ACC112 (cell line): ENCODE results near the gene TM9SF4.
A peak's percentile ranks its signal among the peaks of the same experiment; 100 is the strongest.
"Not testable (repeated sequence)": the region's sequence is repeated elsewhere in the genome, so short reads cannot be mapped to it uniquely, and the experiment has no call there.

Experiments
- H2AFZ ChIP-seq: fragments of 200-600 bp; sonication (generic); one replicate; pipeline ENCODE4 v1.6.0; 2017; ENCODE audit warnings: antibody characterized with exemption, low read length; ENCODE audit not compliant: unreplicated experiment
- H3K27ac ChIP-seq: fragments of 200-600 bp; sonication (generic); 2 replicates; pipeline ENCODE4 v1.5.1; 2014; ENCODE audit warnings: low read depth, mild to moderate bottlenecking, antibody characterized with exemption, low read length, moderate library complexity
- H3K27me3 ChIP-seq: fragments of 200-600 bp; sonication (generic); 2 replicates; pipeline ENCODE4 v1.6.1; 2014; ENCODE audit warnings: mild to moderate bottlenecking, antibody characterized with exemption, low read length, moderate library complexity, mixed read lengths; ENCODE audit not compliant: insufficient read depth
- H3K36me3 ChIP-seq: fragments of 200-600 bp; sonication (generic); 2 replicates; pipeline ENCODE4 v1.6.1; 2016; ENCODE audit warnings: mild to moderate bottlenecking, antibody characterized with exemption, low read length, moderate library complexity, mixed read lengths; ENCODE audit not compliant: insufficient read depth
- H3K4me1 ChIP-seq: fragments of 200-600 bp; sonication (generic); one replicate; pipeline ENCODE4 v1.6.1; 2016; ENCODE audit warnings: low read length, mixed read lengths; ENCODE audit not compliant: insufficient read depth, unreplicated experiment, control insufficient read depth
- H3K4me3 ChIP-seq: fragments of 200-600 bp; sonication (generic); 2 replicates; pipeline ENCODE4 v1.5.1; 2014; ENCODE audit warnings: mild to moderate bottlenecking, low read depth, low read length
- H3K79me2 ChIP-seq: fragments of 200-600 bp; sonication (generic); one replicate; pipeline ENCODE4 v1.6.0; 2016; ENCODE audit warnings: low read length; ENCODE audit not compliant: control insufficient read depth, unreplicated experiment, insufficient read depth

Gene TM9SF4

DNA sequence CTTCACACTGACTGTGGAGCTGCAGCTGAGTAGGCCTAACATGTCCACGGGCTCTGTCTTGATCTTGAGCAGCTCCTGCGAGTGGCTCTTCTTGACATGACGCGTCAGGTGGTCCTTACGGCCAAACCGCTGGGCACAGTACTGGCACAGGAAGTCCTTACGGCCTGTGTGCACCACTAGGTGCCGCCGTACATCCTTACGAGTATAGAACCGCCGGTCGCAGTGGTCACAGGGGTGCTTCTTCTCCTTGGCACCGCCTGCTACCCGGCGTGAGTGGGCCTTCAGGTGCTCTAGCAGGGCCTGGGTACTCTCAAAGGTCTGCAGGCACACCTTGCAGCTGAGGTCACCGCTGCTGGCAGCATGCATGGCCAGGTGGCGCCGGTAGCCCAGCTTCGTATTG is 87.6 kb downstream of the TM9SF4 start:
- not testable (repeated sequence) for H3K4me3 ChIP-seq, H3K27me3 ChIP-seq, H2AFZ ChIP-seq, H3K27ac ChIP-seq
- peaks cover 17% of the 10 kb centered on the region for H3K79me2 ChIP-seq
- peaks cover 16% of the 10 kb centered on the region; the same call in 1 of the 2 replicates for H3K36me3 ChIP-seq
- peaks cover 10% of the 10 kb centered on the region for H3K4me1 ChIP-seq

- H2AFZ ChIP-seq = no peak overlapping the region
- no peak overlapping the region for H3K27ac ChIP-seq
- no peak overlapping the region for H3K4me3 ChIP-seq
- peaks cover 21% of the 10 kb centered on the region for H3K4me1 ChIP-seq
- no peaks in the 10 kb centered on the region for H3K27me3 ChIP-seq
- peaks cover 35% of the 10 kb centered on the region for H3K79me2 ChIP-seq
- H3K36me3 ChIP-seq = peaks cover 16% of the 10 kb centered on the region; the same call in 1 of the 2 replicates
Observed at GRCh38 chr20:32199006-32199405, 89.5 kb downstream of the TM9SF4 start.

- H3K79me2 ChIP-seq = peaks cover 59% of the 10 kb centered on the region
- H3K36me3 ChIP-seq = peaks cover 16% of the 10 kb centered on the region; the same call in 1 of the 2 replicates
- H3K4me1 ChIP-seq = peaks cover 43% of the 10 kb centered on the region
- H3K27me3 ChIP-seq = no peaks in the 10 kb centered on the region
- H3K27ac ChIP-seq = peak overlapping the region; percentile 35; the same call in 1 of the 2 replicates
- no peak overlapping the region for H3K4me3 ChIP-seq
- no peak overlapping the region for H2AFZ ChIP-seq
Observed at GRCh38 chr20:32201296-32201976, 91.9 kb downstream of the TM9SF4 start.

GRCh38 chr20:32201977-32202363 is 92.5 kb downstream of the TM9SF4 start:
- Histone ChIP-seq H3K79me2 (peaks cover 64% of the 10 kb centered on the region), H3K27me3 (no peaks in the 10 kb centered on the region), H3K27ac (peak overlapping the region; percentile 35; the same call in 1 of the 2 replicates), H3K4me3 (no peak overlapping the region), H3K4me1 (peaks cover 46% of the 10 kb centered on the region), H2AFZ (no peak overlapping the region), H3K36me3 (peaks cover 16% of the 10 kb centered on the region; the same call in 1 of the 2 replicates)

GRCh38 chr20:32203356-32204204 is 94.1 kb downstream of the TM9SF4 start:
- Histone ChIP-seq H2AFZ (no peak overlapping the region), H3K27me3 (no peaks in the 10 kb centered on the region), H3K4me3 (peak overlapping the region; percentile 27; the same call in 1 of the 2 replicates), H3K36me3 (peaks cover 16% of the 10 kb centered on the region; the same call in 1 of the 2 replicates), H3K27ac (peak overlapping the region; percentile 41; the same call in 1 of the 2 replicates), H3K79me2 (peaks cover 78% of the 10 kb centered on the region), H3K4me1 (peaks cover 46% of the 10 kb centered on the region)

GRCh38 chr20:32204205-32205109 is 94.9 kb downstream of the TM9SF4 start:
- Histone ChIP-seq H3K4me3 (peak overlapping the region; percentile 27), H3K36me3 (peaks cover 14% of the 10 kb centered on the region; the same call in 1 of the 2 replicates), H2AFZ (no peak overlapping the region), H3K27me3 (no peaks in the 10 kb centered on the region), H3K4me1 (peaks cover 52% of the 10 kb centered on the region), H3K27ac (peak overlapping the region; percentile 41), H3K79me2 (peaks cover 87% of the 10 kb centered on the region)

DNA sequence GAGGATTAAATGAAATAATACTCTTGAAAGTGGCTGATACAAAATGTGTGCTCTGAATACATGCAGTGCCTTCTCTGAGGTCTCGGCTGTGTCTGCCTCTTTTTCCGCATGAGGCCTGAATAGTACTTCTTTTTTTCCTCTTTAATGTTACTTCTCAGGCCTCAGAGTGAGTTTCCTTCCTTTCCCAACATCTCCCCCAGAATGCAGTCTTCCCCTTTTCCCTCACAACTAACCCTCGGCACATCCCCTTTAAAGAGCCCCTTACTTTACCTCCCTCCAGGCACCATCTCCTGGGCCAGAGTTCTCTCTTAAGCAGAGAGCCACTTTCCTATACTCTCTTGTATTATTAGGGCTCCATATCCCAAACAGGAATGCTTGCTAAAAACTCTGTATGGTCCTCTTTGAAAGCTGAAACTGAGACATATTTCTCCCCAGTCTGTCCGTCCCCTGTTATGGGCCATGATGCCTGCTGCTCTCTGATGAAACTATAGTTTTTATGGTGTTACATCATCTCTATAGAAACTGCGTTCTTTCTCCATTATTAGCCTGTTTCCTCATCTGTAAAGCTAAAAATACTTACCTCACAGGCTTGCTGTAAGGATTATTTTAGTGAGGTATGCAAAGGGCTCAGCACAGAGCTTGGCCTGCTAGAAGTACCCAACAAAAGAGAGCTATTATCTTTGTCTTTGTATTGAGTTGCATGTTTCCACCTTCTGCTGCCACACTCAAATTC is 95.8 kb downstream of the TM9SF4 start:
- Histone ChIP-seq H2AFZ (no peak overlapping the region), H3K79me2 (peaks cover 90% of the 10 kb centered on the region), H3K27me3 (no peaks in the 10 kb centered on the region), H3K27ac (peak overlapping the region; percentile 41), H3K4me1 (peaks cover 57% of the 10 kb centered on the region), H3K36me3 (peaks cover 10% of the 10 kb centered on the region; the same call in 1 of the 2 replicates), H3K4me3 (no peak overlapping the region; the same call in 1 of the 2 replicates)

- Histone ChIP-seq H3K27ac (no peak overlapping the region), H2AFZ (no peak overlapping the region), H3K36me3 (peaks cover 6% of the 10 kb centered on the region; the same call in 1 of the 2 replicates), H3K27me3 (no peaks in the 10 kb centered on the region), H3K4me1 (peaks cover 57% of the 10 kb centered on the region), H3K4me3 (peak overlapping the region; percentile 98), H3K79me2 (peaks cover 91% of the 10 kb centered on the region)
Observed at GRCh38 chr20:32205843-32206759, 96.6 kb downstream of the TM9SF4 start.
